HepG2 (cell line): ENCODE results near the gene APOC4. TPM values are rescaled to one million over a fixed set of nuclear protein-coding genes. Genes with fewer than 3 reads are reported as not detected.

Source experiments
- ATAD3A ChIP-seq: sonication (generic); formaldehyde crosslinking; IDR thresholded peaks from 2 replicates; pipeline ENCODE4 v1.4.0; 2020; ENCODE audit warnings: missing genetic modification reagents
- ATF7 ChIP-seq, 2 experiments: fragments of 450-650 bp in 1 of 2; sonication (generic) in 1 of 2; formaldehyde crosslinking in 1 of 2; IDR thresholded peaks; 2 replicates each; pipeline versions ENCODE4 v1.4.0 to v1.6.1; 2016 to 2020; ENCODE audit warnings: antibody characterized with exemption in 1 of 2, mild to moderate bottlenecking in 1 of 2, missing genetic modification reagents in 1 of 2
- BATF2 ChIP-seq: sonication (generic); formaldehyde crosslinking; IDR thresholded peaks from 2 replicates; pipeline ENCODE4 v1.8.0; 2022; ENCODE audit warnings: mild to moderate bottlenecking, missing genetic modification reagents, moderate library complexity
- DMAP1 ChIP-seq: IDR thresholded peaks from 2 replicates; pipeline ENCODE4 v1.6.1; 2016
- FOXP1 ChIP-seq, 2 experiments: fragments of 450-650 bp in 1 of 2; IDR thresholded peaks; 2 replicates each; pipeline ENCODE4 v1.6.1; 2017 to 2018; ENCODE audit warnings: antibody characterized with exemption in 1 of 2
- MIER3 ChIP-seq: IDR thresholded peaks from 2 replicates; pipeline ENCODE4 v1.6.1; 2016; ENCODE audit warnings: missing compliant biosample characterization, borderline replicate concordance
- NR1H2 ChIP-seq: sonication (generic); formaldehyde crosslinking; IDR thresholded peaks from 2 replicates; pipeline ENCODE4 v1.8.1; 2022; ENCODE audit warnings: low read depth, missing genetic modification reagents, borderline replicate concordance
- NR2F1 ChIP-seq, 2 experiments: fragments of 450-650 bp in 1 of 2; formaldehyde crosslinking in 1 of 2; IDR thresholded peaks; 2 replicates each; pipeline versions ENCODE4 v1.5.0 to v1.6.1; 2016 to 2020; ENCODE audit warnings: mild to moderate bottlenecking in 1 of 2, missing compliant biosample characterization in 1 of 2, missing genetic modification reagents in 1 of 2, moderate library complexity in 1 of 2
- SKIL ChIP-seq: sonication (generic); formaldehyde crosslinking; IDR thresholded peaks from 2 replicates; pipeline ENCODE4 v1.8.0; 2022; ENCODE audit warnings: missing genetic modification reagents, mild to moderate bottlenecking, moderate library complexity, borderline replicate concordance
- ZNF33A ChIP-seq: sonication (generic); formaldehyde crosslinking; IDR thresholded peaks from 2 replicates; pipeline ENCODE4 v1.5.1; 2020; ENCODE audit warnings: missing genetic modification reagents, mild to moderate bottlenecking, moderate library complexity, borderline replicate concordance
- ZNF484 ChIP-seq: sonication (generic); formaldehyde crosslinking; IDR thresholded peaks from 2 replicates; pipeline ENCODE4 v1.5.1; 2020; ENCODE audit warnings: mild to moderate bottlenecking, low read depth, missing genetic modification reagents, borderline replicate concordance
- ZNF713 ChIP-seq: sonication (generic); formaldehyde crosslinking; IDR thresholded peaks from 2 replicates; pipeline ENCODE4 v1.4.0; 2020; ENCODE audit warnings: mild to moderate bottlenecking, missing genetic modification reagents
- ZNF749 ChIP-seq: sonication (generic); formaldehyde crosslinking; IDR thresholded peaks from 2 replicates; pipeline ENCODE4 v1.8.0; 2022; ENCODE audit warnings: mild to moderate bottlenecking, missing genetic modification reagents, moderate library complexity, borderline replicate concordance
- ZSCAN12 ChIP-seq: sonication (generic); formaldehyde crosslinking; IDR thresholded peaks from 2 replicates; pipeline ENCODE4 v1.9.0; 2021; ENCODE audit warnings: mild to moderate bottlenecking, missing genetic modification reagents
- ZSCAN25 ChIP-seq: sonication (generic); formaldehyde crosslinking; IDR thresholded peaks from 2 replicates; pipeline ENCODE4 v1.8.0; 2022; ENCODE audit warnings: mild to moderate bottlenecking, missing genetic modification reagents
- polyA plus RNA-seq, 8 experiments: library from polyadenylated mRNA; depleted of rRNA in 3 of 8; stranded (reverse) in 7 of 8; unstranded in 1 of 8; fragments of >200 nt; fragmentation: Illumina TruSeq in 4 of 8; extraction: Trizol in 4 of 8; gene quantifications; 2 replicates each; pipeline versions ENCODE4 v1.2.1 to v1.2.3, GENCODE V29; 2011 to 2016; ENCODE audit warnings: low read depth in 4 of 8, missing spikeins in 1 of 8, mixed read lengths in 1 of 8; ENCODE audit not compliant: insufficient read depth in 1 of 8
- total RNA-seq, 5 experiments: library from RNA; depleted of rRNA; stranded (reverse); fragments of >200 nt; fragmentation: Illumina TruSeq; extraction: Trizol; gene quantifications; 2 replicates each; pipeline ENCODE4 v1.2.3, GENCODE V29; 2016; ENCODE audit warnings: low read depth in 1 of 5
- TF ChIP-seq, protein P1 (sequence below): sonication (generic); formaldehyde crosslinking; IDR thresholded peaks from 2 replicates; pipeline ENCODE4 v1.8.0; 2022; ENCODE audit warnings: mild to moderate bottlenecking, missing genetic modification reagents; ENCODE audit not compliant: insufficient replicate concordance
- TF ChIP-seq, protein P2 (sequence below): sonication (generic); formaldehyde crosslinking; conservative IDR thresholded peaks from 2 replicates; pipeline ENCODE4 v1.4.0; 2020; ENCODE audit warnings: missing genetic modification reagents
- TF ChIP-seq, protein P3 (sequence below): sonication (generic); formaldehyde crosslinking; IDR thresholded peaks from 2 replicates; pipeline ENCODE4 v1.4.0; 2020; ENCODE audit warnings: mild to moderate bottlenecking, missing genetic modification reagents

The APOC4 gene
- total and polyA plus RNA-seq, 2 of the 13 experiments (the other 11 are each of a cell fraction or from before 2014, with no cell fraction given) = 0.46 TPM; not detected in 1

DNA sequence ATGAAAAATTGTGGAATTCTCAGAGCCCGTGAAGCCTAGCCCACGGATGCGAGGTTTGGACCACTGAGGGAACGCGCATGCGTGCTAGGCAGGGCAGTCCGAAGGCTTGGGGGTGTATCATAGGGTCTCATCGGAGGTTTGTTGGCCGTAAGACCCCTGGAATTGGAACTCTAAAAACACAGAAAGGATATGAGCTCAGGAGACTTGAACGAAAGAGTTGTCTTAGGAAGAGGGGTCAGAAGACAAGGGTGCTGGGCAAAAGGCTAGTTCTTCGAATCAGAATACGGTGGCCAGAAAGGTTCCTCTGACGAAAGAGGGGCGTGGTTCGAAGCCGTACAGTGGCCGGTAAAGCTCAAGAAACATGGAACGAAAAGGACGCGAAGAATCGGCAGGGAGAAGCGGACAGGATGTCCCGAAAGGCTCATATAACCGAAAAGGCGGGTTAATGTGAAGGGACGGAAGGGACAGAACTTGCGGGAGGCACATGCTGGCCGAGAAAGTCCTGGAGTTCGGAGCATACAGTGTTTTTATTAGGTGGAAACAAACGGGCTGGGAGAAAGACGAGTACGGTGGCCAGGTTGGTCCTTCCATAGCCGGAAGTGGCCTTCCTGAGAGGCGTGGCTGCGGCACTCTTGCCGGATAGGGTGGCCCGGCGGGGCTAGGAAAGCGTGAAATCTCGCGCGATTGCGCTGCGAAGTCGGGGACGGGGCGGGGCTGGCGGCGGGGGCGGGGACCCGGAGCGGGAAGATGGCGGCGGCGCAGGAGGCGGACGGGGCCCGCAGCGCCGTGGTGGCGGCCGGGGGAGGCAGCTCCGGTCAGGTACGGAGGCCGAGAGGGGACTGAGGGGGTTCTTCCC, 12.8 kb downstream of the APOC4 start, which contains the start of gene CLPTM1 (continued):
- TF ChIP-seq, protein P1, sequence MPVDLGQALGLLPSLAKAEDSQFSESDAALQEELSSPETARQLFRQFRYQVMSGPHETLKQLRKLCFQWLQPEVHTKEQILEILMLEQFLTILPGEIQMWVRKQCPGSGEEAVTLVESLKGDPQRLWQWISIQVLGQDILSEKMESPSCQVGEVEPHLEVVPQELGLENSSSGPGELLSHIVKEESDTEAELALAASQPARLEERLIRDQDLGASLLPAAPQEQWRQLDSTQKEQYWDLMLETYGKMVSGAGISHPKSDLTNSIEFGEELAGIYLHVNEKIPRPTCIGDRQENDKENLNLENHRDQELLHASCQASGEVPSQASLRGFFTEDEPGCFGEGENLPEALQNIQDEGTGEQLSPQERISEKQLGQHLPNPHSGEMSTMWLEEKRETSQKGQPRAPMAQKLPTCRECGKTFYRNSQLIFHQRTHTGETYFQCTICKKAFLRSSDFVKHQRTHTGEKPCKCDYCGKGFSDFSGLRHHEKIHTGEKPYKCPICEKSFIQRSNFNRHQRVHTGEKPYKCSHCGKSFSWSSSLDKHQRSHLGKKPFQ = no peak
- TF ChIP-seq ZSCAN12 (0 out of 2 replicates have a peak, but pooled peaks have one; percentile 37), ZSCAN25 (CRISPR knock-in tag) (no peak; the same call in 1 of the 2 replicates), ATF7 (IDR thresholded peaks at IDR 0.05) (no peak), ATF7 (CRISPR knock-in tag; IDR thresholded peaks at IDR 0.05) (no peak), SKIL (CRISPR knock-in tag) (no peak), ATAD3A (CRISPR knock-in tag) (no peak), FOXP1 (IDR thresholded peaks at IDR 0.05) (no peak), FOXP1 (CRISPR knock-in tag; IDR thresholded peaks at IDR 0.05) (no peak), NR1H2 (peak; percentile 24; the same call in 1 of the 2 replicates), ZNF484 (CRISPR knock-in tag) (no peak), MIER3 (CRISPR knock-in tag) (no peak; the same call in 1 of the 2 replicates), BATF2 (CRISPR knock-in tag) (no peak), ZNF749 (CRISPR knock-in tag) (peak; percentile 62; the same call in 1 of the 2 replicates), NR2F1 (CRISPR knock-in tag; IDR thresholded peaks at IDR 0.05) (no peak), DMAP1 (CRISPR knock-in tag) (peak; percentile 88; the same call in 1 of the 2 replicates), ZNF33A (CRISPR knock-in tag) (no peak), ZNF713 (CRISPR knock-in tag) (no peak)
- TF ChIP-seq, protein P2, sequence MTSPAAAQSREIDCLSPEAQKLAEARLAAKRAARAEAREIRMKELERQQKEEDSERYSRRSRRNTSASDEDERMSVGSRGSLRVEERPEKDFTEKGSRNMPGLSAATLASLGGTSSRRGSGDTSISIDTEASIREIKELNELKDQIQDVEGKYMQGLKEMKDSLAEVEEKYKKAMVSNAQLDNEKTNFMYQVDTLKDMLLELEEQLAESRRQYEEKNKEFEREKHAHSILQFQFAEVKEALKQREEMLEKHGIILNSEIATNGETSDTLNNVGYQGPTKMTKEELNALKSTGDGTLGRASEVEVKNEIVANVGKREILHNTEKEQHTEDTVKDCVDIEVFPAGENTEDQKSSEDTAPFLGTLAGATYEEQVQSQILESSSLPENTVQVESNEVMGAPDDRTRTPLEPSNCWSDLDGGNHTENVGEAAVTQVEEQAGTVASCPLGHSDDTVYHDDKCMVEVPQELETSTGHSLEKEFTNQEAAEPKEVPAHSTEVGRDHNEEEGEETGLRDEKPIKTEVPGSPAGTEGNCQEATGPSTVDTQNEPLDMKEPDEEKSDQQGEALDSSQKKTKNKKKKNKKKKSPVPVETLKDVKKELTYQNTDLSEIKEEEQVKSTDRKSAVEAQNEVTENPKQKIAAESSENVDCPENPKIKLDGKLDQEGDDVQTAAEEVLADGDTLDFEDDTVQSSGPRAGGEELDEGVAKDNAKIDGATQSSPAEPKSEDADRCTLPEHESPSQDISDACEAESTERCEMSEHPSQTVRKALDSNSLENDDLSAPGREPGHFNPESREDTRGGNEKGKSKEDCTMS (CRISPR knock-in tag) = no peak
- TF ChIP-seq, protein P3, sequence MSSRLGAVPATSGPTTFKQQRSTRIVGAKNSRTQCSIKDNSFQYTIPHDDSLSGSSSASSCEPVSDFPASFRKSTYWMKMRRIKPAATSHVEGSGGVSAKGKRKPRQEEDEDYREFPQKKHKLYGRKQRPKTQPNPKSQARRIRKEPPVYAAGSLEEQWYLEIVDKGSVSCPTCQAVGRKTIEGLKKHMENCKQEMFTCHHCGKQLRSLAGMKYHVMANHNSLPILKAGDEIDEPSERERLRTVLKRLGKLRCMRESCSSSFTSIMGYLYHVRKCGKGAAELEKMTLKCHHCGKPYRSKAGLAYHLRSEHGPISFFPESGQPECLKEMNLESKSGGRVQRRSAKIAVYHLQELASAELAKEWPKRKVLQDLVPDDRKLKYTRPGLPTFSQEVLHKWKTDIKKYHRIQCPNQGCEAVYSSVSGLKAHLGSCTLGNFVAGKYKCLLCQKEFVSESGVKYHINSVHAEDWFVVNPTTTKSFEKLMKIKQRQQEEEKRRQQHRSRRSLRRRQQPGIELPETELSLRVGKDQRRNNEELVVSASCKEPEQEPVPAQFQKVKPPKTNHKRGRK (CRISPR knock-in tag) = no peak
